NCI-H69 (cell line): Measurements from ENCODE around the gene TMEFF2.
"Not testable (repeated sequence)": the region's sequence is repeated elsewhere in the genome, so short reads cannot be mapped to it uniquely, and the experiment has no call there.

ENCODE experiments used
- DNase-seq: peaks from one replicate; lab custom pipeline; 2025; lab: John Stamatoyannopoulos, UW

Gene TMEFF2

DNA sequence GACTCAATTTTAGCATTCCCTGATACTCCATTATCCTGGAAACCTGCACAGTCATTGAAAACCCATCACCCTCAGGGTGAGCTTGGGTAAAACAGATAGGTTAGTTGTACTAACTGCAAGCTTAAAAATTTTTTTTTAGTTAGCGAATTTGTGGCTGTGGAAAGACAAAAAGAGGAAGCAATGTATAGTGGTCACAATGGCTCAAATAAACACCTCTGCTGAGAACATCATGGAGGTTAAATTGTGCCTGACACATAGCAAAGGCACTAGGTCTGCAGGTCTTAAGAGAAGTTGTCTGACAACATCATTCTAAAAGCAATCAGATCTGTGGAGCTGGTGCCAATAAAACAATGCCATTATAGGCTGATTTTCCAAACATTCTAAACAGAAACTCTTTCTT lies 263.4 kb downstream of the TMEFF2 start:
- no peak for DNase-seq

DNA sequence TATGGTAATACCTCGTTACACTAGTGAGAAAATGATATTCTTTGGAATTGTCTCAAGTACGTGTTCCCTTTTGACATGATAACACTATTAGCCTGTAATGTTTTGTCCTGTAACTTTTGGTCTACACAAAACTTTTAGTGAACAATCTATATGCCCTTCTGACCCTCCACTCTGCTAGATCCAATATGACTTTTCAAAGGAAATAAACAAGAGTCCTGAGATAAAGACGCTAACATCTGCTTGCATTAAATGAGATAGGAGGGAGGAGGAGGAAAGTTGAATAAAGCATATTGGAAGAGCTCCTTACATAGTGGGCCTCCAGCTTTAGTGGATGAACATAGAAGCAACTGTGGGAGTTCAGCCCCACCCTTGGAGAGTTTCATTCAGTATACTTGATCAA lies 264.5 kb downstream of the TMEFF2 start:
- no peak for DNase-seq

DNA sequence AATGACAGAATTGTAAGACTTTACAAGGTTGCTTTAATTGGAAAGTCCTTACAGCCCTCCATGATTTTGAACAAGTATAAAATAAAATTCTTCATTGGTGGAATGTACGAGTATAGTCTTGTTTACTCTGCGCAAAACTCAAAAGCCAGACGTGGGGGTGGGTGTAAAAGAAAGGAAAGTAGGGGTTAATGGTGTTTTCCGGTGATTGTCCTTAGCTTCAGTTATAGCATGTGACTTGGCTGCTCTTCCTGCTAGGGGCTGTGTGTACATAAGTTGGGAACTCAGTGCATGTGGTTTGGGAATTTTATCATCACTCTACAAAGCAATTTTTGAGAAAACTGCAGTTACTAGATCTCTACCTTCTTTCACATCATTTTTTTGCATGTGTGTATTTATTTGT lies 265.4 kb downstream of the TMEFF2 start:
- peak; percentile 2 for DNase-seq

DNA sequence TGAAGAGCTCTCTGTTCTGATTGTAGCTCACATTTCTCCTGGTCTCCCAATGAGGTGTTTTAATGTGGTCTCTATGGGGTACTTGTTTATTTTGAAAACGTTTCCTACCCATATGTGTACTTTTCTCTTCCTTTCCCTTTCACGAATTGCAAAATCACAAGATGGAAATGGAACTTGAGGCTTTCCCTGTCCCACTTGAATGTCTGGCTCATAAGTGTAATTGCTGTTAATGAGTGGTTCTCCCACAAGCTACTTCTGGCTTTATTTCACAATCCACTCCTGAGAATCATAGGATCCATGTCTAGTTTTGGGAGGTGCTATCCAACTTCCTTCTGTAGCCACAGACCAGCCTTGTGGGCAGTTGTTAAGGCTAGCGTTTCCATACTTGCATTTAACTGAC lies 266.7 kb downstream of the TMEFF2 start:
- DNase-seq = peak; percentile 82

DNA sequence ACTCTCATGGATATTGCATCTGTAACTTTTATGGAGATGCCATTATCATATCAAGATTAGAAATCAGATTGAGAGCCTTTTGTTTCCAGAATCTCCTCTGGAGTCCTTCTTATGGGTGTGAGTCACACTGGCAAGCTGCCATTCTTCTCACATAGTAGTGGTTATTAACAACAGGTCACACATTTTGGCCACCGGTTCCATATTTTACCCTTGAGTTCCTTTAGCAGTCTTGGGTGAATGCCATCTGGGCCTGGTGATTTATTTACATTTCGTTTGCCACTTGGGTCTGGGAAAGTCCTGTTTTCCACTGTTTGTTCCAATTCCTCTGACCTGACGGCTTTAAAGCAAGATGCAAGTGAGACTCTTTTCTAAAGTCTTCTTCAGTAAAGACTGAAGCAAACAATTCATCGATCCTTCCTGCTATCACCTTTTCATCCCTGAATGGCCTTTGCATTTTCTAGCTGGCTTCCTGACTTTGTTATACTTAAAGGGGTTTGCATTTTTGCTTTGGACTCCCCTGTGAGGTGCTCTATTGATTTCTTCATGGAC lies 267.3 kb downstream of the TMEFF2 start:
- peak; percentile 83 for DNase-seq

DNA sequence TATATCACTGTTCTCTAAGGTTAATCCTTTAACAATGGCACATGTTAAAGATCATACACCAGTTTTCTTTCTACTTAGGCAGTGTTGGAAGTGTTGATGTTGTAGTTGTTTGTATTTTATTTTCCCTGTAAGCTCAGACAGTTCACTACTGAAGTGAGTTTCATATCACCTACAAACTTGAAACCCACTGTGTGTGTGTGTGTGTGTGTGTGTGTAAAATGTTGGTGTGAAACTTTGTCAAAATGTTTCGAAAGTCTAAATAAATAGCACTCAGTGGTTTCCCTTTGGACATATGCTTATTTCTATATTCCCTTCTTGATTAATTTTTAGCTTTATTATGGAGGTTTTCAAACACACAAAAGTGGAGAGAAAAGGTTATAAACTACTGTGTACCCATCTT lies 268.1 kb downstream of the TMEFF2 start:
- no peak for DNase-seq

DNA sequence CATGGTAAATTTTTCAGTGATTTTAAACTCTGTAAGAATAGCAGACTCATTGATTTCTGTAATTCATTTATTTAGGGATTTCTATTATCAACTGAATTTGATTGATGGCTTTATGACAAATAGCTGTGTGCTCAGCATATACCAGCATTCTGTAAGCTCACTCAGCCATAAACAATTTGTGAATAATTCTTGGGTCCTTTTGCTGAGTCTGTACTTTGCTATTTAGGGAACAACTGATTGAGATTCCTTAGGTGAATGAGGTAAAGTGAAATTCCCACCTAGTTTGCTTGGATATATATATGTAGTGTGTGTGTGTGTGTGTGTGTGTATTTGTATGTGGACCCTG lies 271.1 kb downstream of the TMEFF2 start:
- DNase-seq = no peak

DNA sequence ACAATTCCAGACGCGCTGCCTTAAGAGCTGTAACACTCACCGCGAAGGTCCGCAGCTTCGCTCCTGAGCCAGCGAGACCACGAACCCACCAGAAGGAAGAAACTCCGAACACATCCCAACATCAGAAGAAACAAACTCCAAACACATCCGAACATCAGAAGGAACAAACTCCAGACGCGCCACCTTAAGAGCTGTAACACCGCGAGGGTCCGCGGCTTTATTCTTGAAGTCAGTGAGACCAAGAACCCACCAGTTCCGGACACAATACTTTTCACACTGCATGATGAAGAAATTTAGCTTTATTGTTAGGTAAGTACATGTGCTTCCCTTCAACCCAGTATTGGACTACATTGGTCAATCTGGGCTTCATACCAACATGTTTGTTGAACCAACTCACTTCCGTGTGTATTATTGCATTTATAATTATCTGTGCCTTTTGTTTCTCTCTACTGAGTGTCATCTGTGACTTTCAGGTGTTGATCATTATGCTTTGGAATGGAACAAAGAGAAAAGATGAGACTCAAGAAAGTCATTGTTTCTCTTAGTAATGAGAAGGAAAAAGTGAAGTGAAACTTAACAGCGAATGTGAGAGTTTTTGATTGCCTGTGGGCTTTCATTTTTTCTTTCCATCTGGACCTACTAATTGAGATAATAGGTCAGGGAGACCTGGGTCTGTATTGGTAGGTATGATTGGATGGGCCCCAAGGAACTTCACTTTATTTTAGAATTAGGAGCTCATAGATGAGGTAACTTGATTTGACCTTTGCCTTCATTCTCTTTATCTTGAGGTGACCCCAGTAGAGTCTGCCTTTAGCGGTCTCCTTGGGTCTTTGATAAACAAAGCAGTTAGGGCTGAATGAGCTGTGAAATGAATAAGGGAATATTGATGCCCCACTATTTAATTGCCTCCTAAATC lies 271.7 kb downstream of the TMEFF2 start:
- DNase-seq = no peak

DNA sequence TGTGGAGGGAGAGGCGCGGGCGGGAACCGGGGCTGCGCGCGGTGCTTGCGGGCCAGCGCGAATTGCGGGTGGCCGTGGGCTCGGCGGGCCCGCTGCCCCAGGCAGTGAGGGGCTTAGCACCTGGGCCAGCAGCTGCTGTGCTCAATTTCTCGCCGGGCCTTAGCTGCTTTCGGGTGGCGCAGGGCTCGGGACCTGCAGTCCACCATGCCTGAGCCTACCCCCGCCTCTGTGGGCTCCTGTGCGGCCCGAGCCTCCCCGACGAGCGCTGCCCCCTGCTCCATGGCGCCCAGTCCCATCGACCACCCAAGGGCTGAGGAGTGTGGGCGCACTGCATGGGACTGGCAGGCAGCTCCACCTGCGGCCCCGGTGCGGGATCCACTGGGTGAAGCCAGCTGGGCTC lies 273.1 kb downstream of the TMEFF2 start:
- not testable (repeated sequence) for DNase-seq

DNA sequence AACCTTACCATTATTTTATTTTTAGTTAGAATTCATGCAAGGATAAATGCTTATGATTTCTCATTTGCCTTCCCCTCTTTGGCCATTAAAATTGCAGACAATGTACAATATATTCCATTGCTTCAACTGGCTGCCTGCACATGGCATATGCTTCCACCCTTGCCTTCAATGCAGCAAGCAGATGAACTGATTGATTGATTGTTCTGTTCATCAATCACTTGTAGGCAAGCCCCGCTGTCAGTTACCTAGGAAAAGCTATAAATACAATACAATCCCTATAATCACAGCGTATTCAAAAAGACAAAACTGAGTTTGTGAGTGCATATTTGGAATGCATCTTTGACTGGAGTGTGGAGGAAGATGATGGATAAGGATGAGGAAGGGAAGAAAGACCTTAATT lies 274.2 kb downstream of the TMEFF2 start:
- DNase-seq = no peak

DNA sequence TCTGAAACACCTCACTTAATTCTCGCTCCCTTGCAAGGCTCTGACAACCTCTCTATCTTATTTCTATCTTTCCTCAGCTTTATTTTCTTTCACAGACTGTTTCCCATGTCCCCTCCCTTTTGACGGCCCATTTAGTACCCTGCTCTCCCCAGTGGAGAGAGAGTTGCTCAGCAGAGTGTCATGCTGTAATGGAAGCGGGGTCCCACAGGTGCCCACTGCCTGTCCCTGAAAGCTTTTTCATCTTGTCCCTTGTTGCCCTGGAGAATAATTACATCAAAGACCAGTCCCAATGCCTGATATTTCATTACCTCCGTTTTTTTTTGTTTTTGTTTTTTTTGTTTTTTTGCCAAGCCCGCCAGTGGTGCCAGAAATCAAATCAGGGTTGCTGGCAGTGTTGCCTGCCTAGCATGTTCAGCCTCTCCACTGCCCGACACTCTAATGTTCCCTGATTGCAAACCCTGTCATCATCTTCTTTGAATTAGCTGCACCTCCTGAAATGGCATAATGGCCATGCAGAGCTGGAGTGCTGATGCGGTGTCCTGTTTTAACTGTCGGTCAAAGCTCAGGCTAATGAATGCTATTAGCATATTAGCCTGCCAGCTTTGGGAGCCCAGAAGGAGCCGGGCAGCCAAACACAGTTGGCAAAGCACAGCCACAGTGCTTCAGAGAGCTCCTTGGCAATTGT lies 276.6 kb downstream of the TMEFF2 start:
- DNase-seq = peak; percentile 18

DNA sequence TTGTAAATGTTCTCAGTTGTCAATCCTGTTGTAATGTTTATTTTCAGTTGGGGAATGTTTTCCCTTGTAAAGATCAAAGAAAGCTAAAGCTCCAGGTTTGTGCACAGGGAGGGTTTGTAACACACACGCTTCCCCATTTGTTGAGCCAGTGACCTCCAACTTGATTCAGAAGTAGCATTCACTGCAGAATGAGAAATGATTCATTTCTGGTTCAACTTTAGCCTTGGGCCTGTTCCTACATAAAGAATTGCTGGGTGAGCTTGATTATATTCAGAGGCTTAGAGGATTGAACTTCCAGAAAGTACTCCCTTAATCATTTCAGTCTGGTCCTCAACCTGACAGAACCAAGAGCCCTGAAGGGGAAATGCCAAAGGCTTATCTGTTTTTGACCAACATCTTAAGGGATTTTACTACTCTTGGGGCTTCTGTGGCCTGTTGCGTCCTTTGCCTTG lies 277.3 kb downstream of the TMEFF2 start:
- DNase-seq = no peak

DNA sequence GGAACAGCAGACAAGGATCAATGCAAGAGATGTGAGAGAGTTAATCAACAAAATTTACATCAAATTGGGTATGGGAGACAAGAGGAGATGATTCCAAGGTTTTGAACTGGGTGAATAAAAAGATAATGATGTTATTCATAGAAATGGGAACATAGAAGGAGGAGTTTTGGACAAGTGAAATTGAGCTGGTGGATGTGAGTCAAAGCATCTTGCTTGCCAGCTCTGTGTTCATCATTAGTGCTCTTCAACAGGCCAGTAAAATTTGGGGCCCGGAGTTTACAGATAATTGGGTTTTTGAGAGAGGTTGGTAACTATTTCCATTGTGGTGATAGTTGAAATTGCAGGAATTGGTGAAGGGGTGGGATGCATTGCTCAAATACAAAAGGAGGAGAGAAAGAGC lies 277.9 kb downstream of the TMEFF2 start:
- no peak for DNase-seq

DNA sequence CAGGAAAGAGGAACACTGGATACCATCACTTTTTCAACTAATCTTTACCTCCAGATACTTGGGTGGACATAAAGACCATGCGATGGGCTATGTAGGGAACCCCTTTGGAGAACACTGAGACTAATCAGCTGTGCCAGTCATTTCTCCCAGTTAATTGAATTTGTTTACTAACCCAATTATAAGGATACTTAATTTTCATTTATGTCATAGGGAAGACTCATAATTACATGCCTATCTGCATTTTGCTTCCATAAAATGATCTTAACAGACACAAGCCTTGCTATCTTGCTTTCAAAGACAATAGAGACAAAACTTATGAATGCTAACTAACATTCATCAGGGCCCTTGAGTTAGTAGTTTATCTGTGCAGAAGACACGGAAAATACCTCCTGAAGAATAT lies 279.0 kb downstream of the TMEFF2 start:
- no peak for DNase-seq

DNA sequence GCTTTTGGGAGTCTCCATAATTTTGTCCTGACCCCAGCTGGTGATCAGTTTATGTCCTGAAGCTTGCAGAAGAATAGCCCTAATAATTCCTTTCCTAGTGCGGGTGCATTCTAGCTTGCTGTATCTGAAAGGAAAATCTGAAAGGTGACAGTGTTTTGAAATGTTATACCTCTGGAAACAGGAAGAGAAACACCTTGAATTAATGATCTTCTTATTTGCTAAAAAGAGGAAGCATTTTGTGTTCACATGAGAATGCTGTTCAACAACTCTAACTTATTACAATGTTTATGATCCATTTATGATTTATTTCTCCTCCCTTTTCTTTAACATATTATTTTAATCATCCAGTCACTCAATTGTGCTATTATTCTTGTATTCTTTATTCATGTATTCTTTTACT lies 280.9 kb downstream of the TMEFF2 start:
- DNase-seq = no peak

DNA sequence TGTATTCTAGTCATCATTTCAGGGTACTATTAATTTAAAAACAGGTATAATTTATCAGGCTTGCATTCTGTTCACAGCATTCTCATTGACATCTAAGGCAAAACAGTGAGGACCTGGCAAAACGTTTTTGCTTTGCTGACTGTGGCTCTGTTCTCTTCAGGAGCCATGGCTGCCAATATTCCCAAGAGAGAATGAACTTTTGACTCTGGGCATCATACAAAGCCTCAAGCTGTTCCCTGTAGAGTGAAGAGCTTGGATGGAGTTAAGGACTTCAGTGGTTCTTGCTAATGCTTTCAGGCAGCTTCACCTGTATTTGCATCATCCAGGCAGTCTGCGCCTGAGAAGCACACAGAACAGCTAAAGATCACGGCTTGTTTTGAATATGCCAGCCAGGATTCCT lies 282.0 kb downstream of the TMEFF2 start:
- peak; percentile 3 for DNase-seq

DNA sequence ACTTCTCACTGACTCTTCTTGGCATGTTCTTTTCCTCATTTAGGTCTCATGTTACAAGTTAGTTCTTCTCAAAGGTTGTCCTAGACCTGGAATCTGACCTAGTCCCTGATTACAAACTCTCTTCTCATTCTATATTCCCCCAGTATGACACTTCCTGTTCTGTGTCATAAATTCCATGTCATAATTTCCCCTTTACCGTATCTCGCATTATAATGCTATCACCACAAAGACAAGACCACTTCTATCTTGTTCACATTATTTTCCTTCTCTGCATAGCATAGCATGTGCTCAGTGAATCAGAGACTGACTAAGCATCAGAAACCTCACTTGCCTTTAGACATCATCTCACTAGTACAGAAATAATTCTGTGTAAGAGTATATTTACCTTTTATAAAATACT lies 284.2 kb downstream of the TMEFF2 start:
- no peak for DNase-seq

DNA sequence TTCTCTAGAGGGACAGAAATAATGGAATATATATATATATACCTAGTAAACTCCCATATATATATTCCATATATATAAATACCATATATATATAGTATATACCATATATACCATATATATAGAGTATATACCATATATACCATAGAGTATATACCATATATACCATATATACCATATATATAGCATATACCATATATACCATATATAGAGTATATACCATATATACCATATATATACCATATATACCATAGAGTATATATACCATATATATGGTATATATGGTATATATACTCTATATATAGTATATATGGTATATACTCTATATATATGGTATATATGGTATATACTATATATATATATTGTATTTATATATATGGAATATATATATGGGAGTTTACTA lies 285.9 kb downstream of the TMEFF2 start:
- no peak for DNase-seq

DNA sequence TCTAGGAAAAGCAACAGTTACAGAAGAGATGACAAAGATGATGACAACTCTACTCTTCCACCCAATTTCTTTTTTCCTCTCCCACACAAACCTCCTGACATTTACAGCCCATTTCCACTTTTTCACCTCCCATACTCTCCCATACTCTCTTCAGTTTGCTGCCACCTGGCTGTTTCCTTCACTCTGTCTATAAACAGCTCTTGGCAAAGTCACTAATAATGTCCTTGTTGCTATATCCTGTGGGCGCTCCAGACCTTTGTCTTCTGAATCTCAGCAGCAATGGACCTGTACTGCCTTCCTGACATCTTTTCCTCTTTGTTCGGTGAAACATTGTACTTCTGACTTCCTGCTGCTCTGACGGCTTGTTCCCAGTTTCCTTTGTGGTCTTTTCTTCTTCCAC lies 287.2 kb downstream of the TMEFF2 start:
- DNase-seq = peak; percentile 8

DNA sequence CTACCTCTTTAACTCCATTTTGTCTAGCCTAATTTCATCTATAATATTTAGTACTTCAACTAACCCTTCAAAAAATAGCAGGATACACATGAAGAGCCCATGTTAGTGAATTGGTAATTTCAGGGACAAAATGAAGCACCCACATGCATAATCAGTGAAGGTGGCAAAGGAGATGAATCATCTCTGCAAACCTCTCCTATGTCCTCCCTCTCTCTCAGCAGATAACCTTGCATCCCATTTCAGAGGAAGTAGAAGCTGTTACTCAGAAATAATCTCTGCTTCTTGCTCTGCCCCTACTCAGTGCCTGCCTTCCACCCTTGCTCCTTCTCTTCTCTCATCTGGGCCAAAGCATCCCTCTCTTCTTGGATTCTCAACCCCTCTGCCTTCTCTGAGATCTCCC lies 287.6 kb downstream of the TMEFF2 start:
- no peak for DNase-seq

DNA sequence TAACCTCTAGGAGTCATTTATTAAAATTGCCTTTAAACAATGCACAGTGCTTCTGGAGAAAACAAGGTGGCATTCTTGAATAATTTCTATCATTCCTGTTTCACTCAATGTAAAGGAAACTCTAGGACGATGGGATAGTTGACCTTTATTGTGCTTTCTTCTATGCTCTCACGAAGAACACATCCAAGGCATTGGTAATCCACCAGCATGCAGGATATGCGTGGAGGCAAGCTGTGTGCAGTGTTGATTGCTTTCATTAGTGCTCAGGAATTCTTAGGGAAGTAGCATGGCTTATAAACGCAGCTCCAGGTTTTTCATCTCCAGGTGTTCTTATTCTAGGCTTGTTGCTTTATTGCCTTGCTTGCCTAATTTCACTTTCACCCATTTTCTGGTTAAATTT lies 289.4 kb downstream of the TMEFF2 start:
- no peak for DNase-seq

DNA sequence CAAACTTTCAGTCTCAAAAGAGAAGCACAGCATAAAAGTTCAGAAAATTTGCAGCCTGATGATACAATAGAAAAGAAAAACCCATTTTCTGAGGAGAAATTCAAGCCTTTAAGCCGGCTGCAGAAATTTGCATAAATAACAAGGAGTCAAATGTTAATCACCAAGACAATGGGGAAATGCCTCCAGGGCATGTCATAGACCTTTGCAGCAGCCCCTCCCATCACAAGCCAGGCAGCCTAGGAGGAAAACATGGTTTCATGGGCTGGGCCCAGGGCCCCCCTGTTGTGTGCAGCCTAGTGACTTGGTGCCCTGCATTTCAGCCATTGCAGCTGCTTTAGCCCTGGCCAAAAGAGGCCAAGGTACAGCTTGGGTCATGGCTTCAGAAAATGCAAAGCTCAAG lies 293.7 kb downstream of the TMEFF2 start:
- no peak for DNase-seq

DNA sequence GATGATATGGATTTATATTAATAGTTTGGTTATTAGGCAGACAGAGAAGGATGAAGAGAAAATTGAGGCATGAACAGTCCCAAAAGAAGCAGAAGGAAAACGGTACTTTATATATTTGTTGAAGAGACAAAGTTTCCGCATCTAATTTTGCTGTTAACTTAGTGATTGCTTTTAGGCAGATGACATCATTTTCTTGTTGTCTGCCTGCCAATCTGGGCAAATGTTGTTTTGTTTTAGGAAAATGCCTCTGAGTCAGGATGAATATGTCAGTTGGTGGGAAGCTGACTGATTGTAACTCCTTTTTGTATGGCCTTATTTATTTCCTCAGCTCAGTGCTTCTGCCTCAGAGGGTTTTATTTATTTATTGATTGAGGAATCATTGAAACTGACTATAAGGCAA lies 295.3 kb downstream of the TMEFF2 start:
- no peak for DNase-seq
